A549 (cell line): ENCODE results near the gene PARP15. TPM values are rescaled to one million over a fixed set of nuclear protein-coding genes. Genes with fewer than 3 reads are reported as not detected.
A peak's percentile ranks its signal among the peaks of the same experiment; 100 is the strongest.

Experiments used
- ATAC-seq, 2 experiments: fragments of 200-7000 bp in 1 of 2; fragments of >200 bp in 1 of 2; cut with Nextera tagmentation in 1 of 2; cut with Tn5 transposase in 1 of 2; 3 replicates each; pipeline versions ENCODE4 v1.8.0 to v1.9.1; 2018 to 2020; ENCODE audit warnings: mild to moderate bottlenecking in 1 of 2, moderate library complexity in 1 of 2
- CTCF ChIA-PET: fragments of 300-600 bp; sonication (Branson Sonifier 250); formaldehyde crosslinking; extraction: SDS; loops from one replicate; lab custom pipeline; 2021; ENCODE audit warnings: antibody characterized with exemption, inconsistent platforms; lab: Yijun Ruan, JAX
- POLR2A ChIA-PET: fragments of 350-600 bp; formaldehyde crosslinking; extraction: SDS; loops from one replicate; lab custom pipeline; 2021; ENCODE audit warnings: antibody characterized with exemption, inconsistent platforms; lab: Yijun Ruan, JAX
- DNase-seq, 2 experiments: peaks; one replicate each; pipeline versions ENCODE4 v3.0.0 to v3.0.0-alpha.2; 2011 to 2016; ENCODE audit warnings: low read depth in 1 of 2, low spot score in 1 of 2
- FAIRE-seq: peaks from 2 replicates; lab custom pipeline; 2011; peaks lifted over from hg19 to GRCh38; lab: Jason Lieb, UNC
- H3K27ac ChIP-seq, 2 experiments: fragments of >200 bp; sonication (Bioruptor Twin); formaldehyde crosslinking; 3 replicates each; pipeline ENCODE4 v1.5.1; 2016 to 2017
- H3K4me1 ChIP-seq: fragments of >200 bp; sonication (Bioruptor Twin); formaldehyde crosslinking; 3 replicates; pipeline ENCODE4 v1.6.1; 2016
- H3K4me2 ChIP-seq: fragments of >200 bp; sonication (Bioruptor Twin); formaldehyde crosslinking; 3 replicates; pipeline ENCODE4 v1.6.1; 2016
- H3K4me3 ChIP-seq: fragments of >200 bp; sonication (Bioruptor Twin); formaldehyde crosslinking; 3 replicates; pipeline ENCODE4 v1.5.1; 2016
- H3K9me3 ChIP-seq: fragments of >200 bp; sonication (Bioruptor Twin); formaldehyde crosslinking; 3 replicates; pipeline ENCODE4 v1.6.1; 2016
- CBX2 ChIP-seq: fragments of 200-600 bp; sonication (generic); IDR thresholded peaks from 2 replicates; pipeline ENCODE4 v1.6.1; 2016; ENCODE audit warnings: low read depth, mild to moderate bottlenecking, borderline replicate concordance
- CBX8 ChIP-seq: fragments of 200-600 bp; sonication (generic); IDR thresholded peaks from 2 replicates; pipeline ENCODE4 v1.6.1; 2016
- CHD2 ChIP-seq: fragments of 150-350 bp; IDR thresholded peaks from 2 replicates; pipeline ENCODE4 v1.6.1; 2014; ENCODE audit warnings: low read length; ENCODE audit not compliant: partially characterized antibody
- E2F6 ChIP-seq: IDR thresholded peaks from 2 replicates; pipeline ENCODE4 v1.6.1; 2012; ENCODE audit warnings: low read depth, borderline replicate concordance
- ELK1 ChIP-seq: fragments of 150-350 bp; IDR thresholded peaks from 2 replicates; pipeline ENCODE4 v1.6.1; 2014; ENCODE audit warnings: low read depth, mild to moderate bottlenecking, low read length
- EP300 ChIP-seq, 2 experiments: fragments of >200 bp; sonication (Bioruptor Twin); formaldehyde crosslinking; IDR thresholded peaks; 2 replicates in 1 of 2; 3 replicates in 1 of 2; pipeline ENCODE4 v1.6.1; 2016 to 2017
- FOSB ChIP-seq: fragments of 250-450 bp; sonication (Bioruptor Pico); IDR thresholded peaks from 2 replicates; pipeline ENCODE4 v1.5.0; 2020; ENCODE audit warnings: mild to moderate bottlenecking, moderate library complexity
- FOSL2 ChIP-seq, 2 experiments: fragments of 450-650 bp in 1 of 2; fragments of >200 bp in 1 of 2; sonication (Bioruptor Twin) in 1 of 2; formaldehyde crosslinking; IDR thresholded peaks; 2 replicates each; pipeline versions ENCODE4 v1.5.0 to v1.6.1; 2016 to 2020; ENCODE audit warnings: mild to moderate bottlenecking in 1 of 2, moderate library complexity in 1 of 2
- FOXS1 ChIP-seq: fragments of 250-450 bp; sonication (Bioruptor Pico); IDR thresholded peaks from 2 replicates; pipeline ENCODE4 v1.5.0; 2020; ENCODE audit warnings: mild to moderate bottlenecking, moderate library complexity
- GATA3 ChIP-seq: IDR thresholded peaks from 2 replicates; pipeline ENCODE4 v1.6.1; 2012; ENCODE audit warnings: borderline replicate concordance
- HOXA7 ChIP-seq: fragments of 250-450 bp; sonication (Bioruptor Pico); IDR thresholded peaks from 2 replicates; pipeline ENCODE4 v1.5.0; 2020; ENCODE audit warnings: mild to moderate bottlenecking, moderate library complexity
- HOXB13 ChIP-seq: fragments of 250-450 bp; sonication (Bioruptor Pico); IDR thresholded peaks from 2 replicates; pipeline ENCODE4 v1.5.0; 2020; ENCODE audit warnings: low read depth, mild to moderate bottlenecking, moderate library complexity
- KDM5A ChIP-seq: fragments of 200-600 bp; sonication (generic); IDR thresholded peaks from 2 replicates; pipeline ENCODE4 v1.6.1; 2016; ENCODE audit warnings: antibody characterized with exemption, mild to moderate bottlenecking
- MAFK ChIP-seq: fragments of 450-650 bp; IDR thresholded peaks from 2 replicates; pipeline ENCODE4 v1.6.1; 2014; ENCODE audit not compliant: partially characterized antibody
- NR3C1 ChIP-seq: fragments of >200 bp; sonication (Bioruptor Twin); formaldehyde crosslinking; IDR thresholded peaks from 3 replicates; pipeline ENCODE4 v1.6.1; 2017
- POLR2A ChIP-seq: IDR thresholded peaks from 2 replicates; pipeline ENCODE4 v1.6.1; 2012; ENCODE audit warnings: mild to moderate bottlenecking, low read length
- RARB ChIP-seq: fragments of 250-450 bp; sonication (Bioruptor Pico); IDR thresholded peaks from 2 replicates; pipeline ENCODE4 v1.8.0; 2021; ENCODE audit warnings: mild to moderate bottlenecking, moderate library complexity
- RCOR1 ChIP-seq: fragments of 150-350 bp; IDR thresholded peaks from 2 replicates; pipeline ENCODE4 v1.6.1; 2014; ENCODE audit warnings: antibody characterized with exemption, low read length, low read depth
- REST ChIP-seq: fragments of 200-600 bp; sonication (generic); IDR thresholded peaks from 2 replicates; pipeline ENCODE4 v1.6.1; 2016; ENCODE audit warnings: antibody characterized with exemption, mild to moderate bottlenecking, moderate library complexity
- RFX5 ChIP-seq: fragments of 450-650 bp; IDR thresholded peaks from 2 replicates; pipeline ENCODE4 v1.7.1; 2014; ENCODE audit warnings: antibody characterized with exemption, mild to moderate bottlenecking, moderate library complexity
- RNF2 ChIP-seq: fragments of 200-600 bp; sonication (generic); IDR thresholded peaks from 2 replicates; pipeline ENCODE4 v1.6.1; 2016; ENCODE audit warnings: low read depth, mild to moderate bottlenecking, antibody characterized with exemption, moderate library complexity, borderline replicate concordance
- SMC3 ChIP-seq: fragments of >200 bp; sonication (Bioruptor Twin); formaldehyde crosslinking; IDR thresholded peaks from 3 replicates; pipeline ENCODE4 v1.6.1; 2018; ENCODE audit warnings: inconsistent platforms
- ZC3H11A ChIP-seq: fragments of 450-650 bp; IDR thresholded peaks from 2 replicates; pipeline ENCODE4 v1.6.1; 2014; ENCODE audit warnings: antibody characterized with exemption, mild to moderate bottlenecking
- ZNF302 ChIP-seq: fragments of 250-450 bp; sonication (Bioruptor Pico); IDR thresholded peaks from 2 replicates; pipeline ENCODE4 v1.9.0; 2021; ENCODE audit warnings: inconsistent platforms, mild to moderate bottlenecking, moderate library complexity
- WGBS: methylation state at CpG from one replicate; pipeline ENCODE4 v1.1.6; 2017; ENCODE audit errors: missing lambda C conversion rate; 5-methylcytosine and 5-hydroxymethylcytosine counted together
- polyA plus RNA-seq, 4 experiments: library from polyadenylated mRNA; depleted of rRNA in 3 of 4; stranded (reverse); fragments of >200 nt; fragmentation: RNase III in 1 of 4; extraction: RNeasy Plus Mini Kit Qiagen cat#74134 plus additional on column Dnase treatment in 1 of 4; gene quantifications; 2 replicates in 3 of 4; 3 replicates in 1 of 4; pipeline ENCODE4 v1.2.3, GENCODE V29; 2011 to 2017

PARP15 gene
- polyA plus RNA-seq, 2 of the 4 experiments (the other 2 are of a cell fraction): 0.05 TPM; not detected in 1

- TF ChIP-seq GATA3 (no peak), REST (no peak), CBX8 (no peak), NR3C1 (no peak)
- POLR2A ChIA-PET: no interaction called here
Measured at GRCh38 chr3:122568755-122569154, 8.7 kb upstream of the PARP15 start.

GRCh38 chr3:122572940-122573412 lies 4.5 kb upstream of the PARP15 start:
- peak; percentile 47 to 53; a peak in 5 of 6 replicates for ATAC-seq
- no peaks in the 10 kb centered on the region for H3K9me3 ChIP-seq
- 54% methylated on average over 3 of the region's 3 CpGs for WGBS
- peaks cover 12% of the 10 kb centered on the region for H3K4me1 ChIP-seq
- peak overlapping the region in 1 of 2 experiments; percentile 20; a peak in 1 of 6 replicates for H3K27ac ChIP-seq
- DNase-seq: peak in 1 of 2 experiments; percentile 43
- ChIA-PET CTCF (interaction anchor here (1.3 kb wide), 1 partner anchor 13 kb away, joined by 4 read pairs; no protein-coding TSS in a partner anchor), POLR2A (no interaction called here)
- peak overlapping the region; percentile 31; the same call in 2 of the 3 replicates for H3K4me2 ChIP-seq
- FAIRE-seq: no peak
- TF ChIP-seq HOXA7 (CRISPR knock-in tag) (no peak), RCOR1 (no peak), RARB (CRISPR knock-in tag) (no peak), ELK1 (no peak), RFX5 (no peak), POLR2A (no peak), KDM5A (no peak), RNF2 (no peak)
- H3K4me3 ChIP-seq: no peak overlapping the region

More at GRCh38 chr3:122568755-122569154, 8.7 kb upstream of the PARP15 start:
- CTCF ChIA-PET: interaction anchor here (2.1 kb wide), 1 partner anchor 111 kb away, joined by 5 read pairs; no protein-coding TSS in a partner anchor
- no peak overlapping the region for H3K4me2 ChIP-seq
- 83% methylated on average over 3 of the region's 3 CpGs for WGBS
- DNase-seq (no peak), ATAC-seq (no peak), FAIRE-seq (no peak)
- H3K4me1 ChIP-seq: peaks cover 18% of the 10 kb centered on the region
- no peak overlapping the region for H3K4me3 ChIP-seq
- H3K27ac ChIP-seq: no peak overlapping the region
- H3K9me3 ChIP-seq: no peaks in the 10 kb centered on the region

- 60% methylated on average over 7 of the region's 8 CpGs for WGBS
- POLR2A ChIA-PET: no interaction called here
Measured at GRCh38 chr3:122576174-122576940, 1.1 kb upstream of the PARP15 start.

More at GRCh38 chr3:122576174-122576940, 1.1 kb upstream of the PARP15 start:
- Histone ChIP-seq H3K9me3 (peaks cover 5% of the 10 kb centered on the region), H3K27ac (no peak overlapping the region), H3K4me1 (peaks cover 12% of the 10 kb centered on the region), H3K4me2 (no peak overlapping the region), H3K4me3 (no peak overlapping the region)
- no peak for FAIRE-seq
- CTCF ChIA-PET: no interaction called here
- ATAC-seq: no peak; a peak in 1 of 6 replicates
- TF ChIP-seq FOSB (CRISPR knock-in tag) (no peak), ZC3H11A (no peak), FOXS1 (CRISPR knock-in tag) (no peak), FOSL2 (IDR thresholded peaks at IDR 0.05) (no peak), FOSL2 (CRISPR knock-in tag; IDR thresholded peaks at IDR 0.05) (no peak), EP300 (IDR thresholded peaks at IDR 0.05) (no peak), ZNF302 (no peak), CHD2 (no peak), CBX2 (no peak), E2F6 (no peak), MAFK (no peak), HOXA7 (CRISPR knock-in tag) (no peak), SMC3 (no peak), HOXB13 (CRISPR knock-in tag) (no peak)
- no peak for DNase-seq
